ENCODE data around the gene PAX4. TPM values are rescaled to one million over a fixed set of nuclear protein-coding genes. Genes with fewer than 3 reads are reported as not detected.

Gene PAX4
- total RNA-seq, 1 experiment from 2014 or later, result not detected

GRCh38 chr7:127595737-127596136 lies 22.2 kb downstream of the PAX4 start:
- no peaks in the 10 kb centered on the region for H3K9me3 Mint-ChIP-seq
- Histone ChIP-seq H3T11ph (ENCODE audit: low read length) (no peak overlapping the region), H3K18ac (ENCODE audit: insufficient read length, low read depth, low read length) (no peak overlapping the region), H2BK20ac (ENCODE audit: low read depth, low read length, poor library complexity, severe bottlenecking) (no peak overlapping the region), H3K27me3 (ENCODE audit: insufficient read depth, low read length) (no peaks in the 10 kb centered on the region), H3K79me2 (ENCODE audit: insufficient read depth, low read length) (no peaks in the 10 kb centered on the region), H2BK12ac (ENCODE audit: insufficient read length, low read depth, low read length) (no peak overlapping the region), H3K4me1 (ENCODE audit: insufficient read depth, low read length) (peaks cover under 1% of the 10 kb centered on the region; the same call in 1 of the 2 replicates), H3K4ac (ENCODE audit: low read depth, low read length) (no peak overlapping the region), H3K56ac (ENCODE audit: insufficient read length, low read depth, low read length) (no peak overlapping the region), H4K20me1 (ENCODE audit: control insufficient read depth, insufficient read depth, insufficient read length) (no peaks in the 10 kb centered on the region), H3K79me1 (ENCODE audit: insufficient read depth, low read depth, low read length, poor library complexity, severe bottlenecking) (no peaks in the 10 kb centered on the region), H4K8ac (replicated peaks; ENCODE audit: insufficient read length, low read depth, low read length) (no peak overlapping the region), H3K27ac (ENCODE audit: insufficient read length, low read depth, low read length) (no peak overlapping the region), H2AFZ (ENCODE audit: low read length) (no peak overlapping the region), H3K9me3 (ENCODE audit: control insufficient read depth, low read depth, low read length) (no peaks in the 10 kb centered on the region), H2AK5ac (ENCODE audit: insufficient read length, low read length) (no peak overlapping the region), H4K5ac (ENCODE audit: insufficient read length, low read depth, low read length) (no peak overlapping the region), H3K4me2 (ENCODE audit: insufficient read depth, insufficient read length, low read length) (no peak overlapping the region), H4K91ac (ENCODE audit: insufficient read length, low read depth, low read length) (no peak overlapping the region), H3K23ac (ENCODE audit: insufficient read length, low read depth, low read length) (no peak overlapping the region), H2BK120ac (ENCODE audit: low read depth, low read length, poor library complexity, severe bottlenecking) (no peak overlapping the region), H3K9ac (ENCODE audit: extremely low read depth, insufficient read length, low read length) (no peak overlapping the region), H2BK15ac (ENCODE audit: low read depth, low read length) (no peak overlapping the region), H3K23me2 (ENCODE audit: insufficient read length, low read depth, low read length, poor library complexity, severe bottlenecking) (no peaks in the 10 kb centered on the region), H3K14ac (ENCODE audit: insufficient read depth, low read length) (no peak overlapping the region), H2BK5ac (ENCODE audit: insufficient read length, low read length) (no peak overlapping the region)
- no peak overlapping the region for H3K27ac Mint-ChIP-seq
- no peak for TF ChIP-seq CTCF (conservative IDR thresholded peaks at IDR 0.05)
- H3K36me3 Mint-ChIP-seq (ENCODE audit: insufficient read depth in 1 of 3, low read depth in 3 of 3), result peaks cover 11 to 13% (median 13%) of the 10 kb centered on the region in 3 experiments; a peak in 6 of 7 replicates
- H3K4me1 Mint-ChIP-seq, result peaks cover 9 to 10% of the 10 kb centered on the region in 2 experiments
- H3K4me3 Mint-ChIP-seq, result no peak overlapping the region
- peaks cover 17% of the 10 kb centered on the region for H3K27me3 Mint-ChIP-seq (ENCODE audit: low read depth)
- DNase-seq, result no peak
- no CpG with 5 or more reads among the region's 5 CpGs for WGBS (ENCODE audit: extremely low coverage, insufficient read length, low lambda C conversion rate)
